HepG2 (cell line): Measurements from ENCODE around the gene MAIP1. TPM values are rescaled to one million over a fixed set of nuclear protein-coding genes. Genes with fewer than 3 reads are reported as not detected.
A peak's percentile ranks its signal among the peaks of the same experiment; 100 is the strongest.

ENCODE experiments used
- ATAC-seq: fragments of 200-7000 bp; cut with Tn5 transposase; 3 replicates; pipeline ENCODE4 v1.9.1; 2020; ENCODE audit warnings: mild to moderate bottlenecking, moderate library complexity
- BruUV-seq: library from RNA; stranded (reverse); fragments of 400-500 nt; replicated peaks from 2 replicates; lab custom pipeline; 2021; lab: Mats Ljungman, UMichigan
- CTCF ChIA-PET: fragments of 300-600 bp; formaldehyde crosslinking; extraction: SDS; loops from one replicate; lab custom pipeline; 2021; ENCODE audit warnings: low total read pairs, inconsistent platforms, low intra/inter-chr PET ratio; lab: Yijun Ruan, JAX
- POLR2A ChIA-PET: fragments of 350-600 bp; sonication (Branson Sonifier 250); formaldehyde crosslinking; loops from one replicate; lab custom pipeline; 2020; ENCODE audit warnings: antibody characterized with exemption, inconsistent platforms; lab: Yijun Ruan, JAX
- DNase-seq: peaks from one replicate; pipeline ENCODE4 v3.0.0-alpha.2; 2015; ENCODE audit warnings: low spot score
- FAIRE-seq: peaks from 3 replicates; lab custom pipeline; 2011; peaks lifted over from hg19 to GRCh38; lab: Jason Lieb, UNC
- H2AFZ ChIP-seq: one replicate; pipeline ENCODE4 v1.6.1; 2011; ENCODE audit warnings: low read length, inconsistent platforms
- H3K27ac ChIP-seq: fragments of 300-600 bp; 3 replicates; pipeline ENCODE4 v1.8.0; 2011; ENCODE audit warnings: mixed run types, mild to moderate bottlenecking, mixed read lengths, low read length, inconsistent platforms; ENCODE audit not compliant: insufficient read depth; ENCODE audit errors: extremely low read length
- H3K27me3 ChIP-seq, 2 experiments: fragments of 200-600 bp in 1 of 2; 2 replicates in 1 of 2; 3 replicates in 1 of 2; pipeline versions ENCODE4 v1.6.0 to v1.8.0; 2011; ENCODE audit warnings: low read length in 2 of 2, mild to moderate bottlenecking in 2 of 2, moderate library complexity in 2 of 2, inconsistent platforms in 1 of 2; ENCODE audit not compliant: insufficient read depth in 2 of 2, control insufficient read depth in 1 of 2
- H3K36me3 ChIP-seq, 2 experiments: fragments of 200-600 bp in 1 of 2; replicated peaks in 1 of 2; 2 replicates in 1 of 2; 3 replicates in 1 of 2; pipeline versions ENCODE4 v1.5.1 to v1.8.0; 2011; ENCODE audit warnings: low read length in 2 of 2, inconsistent platforms in 1 of 2; ENCODE audit not compliant: insufficient read depth in 2 of 2, control insufficient read depth in 1 of 2
- H3K4me1 ChIP-seq: 2 replicates; pipeline ENCODE4 v1.5.1; 2012; ENCODE audit warnings: low read length, inconsistent platforms; ENCODE audit not compliant: insufficient read depth
- H3K4me2 ChIP-seq: 2 replicates; pipeline ENCODE4 v1.6.0; 2011; ENCODE audit warnings: low read depth, low read length, inconsistent platforms
- H3K4me3 ChIP-seq, 3 experiments: fragments of 200-600 bp in 1 of 3; sonication (generic), shearing (Covaris generic) in 1 of 3; replicated peaks in 1 of 3; 2 replicates each; pipeline ENCODE4 v1.5.1; 2011 to 2016; ENCODE audit warnings: low read length in 3 of 3, inconsistent platforms in 2 of 3, low read depth in 2 of 3, mild to moderate bottlenecking in 2 of 3, control low read depth in 1 of 3, mixed read lengths in 1 of 3; ENCODE audit not compliant: insufficient read depth in 1 of 3
- H3K79me2 ChIP-seq: one replicate; pipeline ENCODE4 v1.6.1; 2011; ENCODE audit warnings: low read length, inconsistent platforms; ENCODE audit not compliant: insufficient read depth
- H3K9ac ChIP-seq: 2 replicates; pipeline ENCODE4 v1.6.0; 2011; ENCODE audit warnings: mild to moderate bottlenecking, low read depth, low read length, inconsistent platforms; ENCODE audit not compliant: insufficient read depth
- H3K9me3 ChIP-seq: 2 replicates; pipeline ENCODE4 v1.5.1; 2012; ENCODE audit warnings: mild to moderate bottlenecking, low read length
- H4K20me1 ChIP-seq: 2 replicates; pipeline ENCODE4 v1.6.0; 2011; ENCODE audit warnings: inconsistent platforms, mild to moderate bottlenecking, low read length, moderate library complexity; ENCODE audit not compliant: insufficient read depth
- CBX1 ChIP-seq: IDR thresholded peaks from one replicate; pipeline ENCODE4 v1.6.1; 2016; ENCODE audit warnings: antibody characterized with exemption, low read depth
- CEBPB ChIP-seq: IDR thresholded peaks from 2 replicates; pipeline ENCODE4 v1.6.1; 2011; ENCODE audit warnings: low read depth, low read length, improper control_type of control experiment, borderline replicate concordance
- CHD4 ChIP-seq: fragments of 200-600 bp; sonication (generic); IDR thresholded peaks from 2 replicates; pipeline ENCODE4 v1.7.0; 2017; ENCODE audit warnings: mild to moderate bottlenecking, low read length, borderline replicate concordance
- DMAP1 ChIP-seq: IDR thresholded peaks from 2 replicates; pipeline ENCODE4 v1.6.1; 2016
- NFE2L2 ChIP-seq: fragments of 150-350 bp; IDR thresholded peaks from 2 replicates; pipeline ENCODE4 v1.6.1; 2014; ENCODE audit warnings: low read length
- U2AF1 ChIP-seq: fragments of 200-400 bp; formaldehyde crosslinking; optimal IDR thresholded peaks from 2 replicates; pipeline ENCODE3; 2017; ENCODE audit warnings: mild to moderate bottlenecking, low read depth, low read length
- ZNF333 ChIP-seq: sonication (generic); formaldehyde crosslinking; IDR thresholded peaks from 2 replicates; pipeline ENCODE4 v1.4.0; 2020; ENCODE audit warnings: mild to moderate bottlenecking, missing genetic modification reagents, borderline replicate concordance
- ZNF552 ChIP-seq: sonication (generic); formaldehyde crosslinking; IDR thresholded peaks from 2 replicates; pipeline ENCODE4 v1.9.0; 2022; ENCODE audit warnings: missing genetic modification reagents, mild to moderate bottlenecking, borderline replicate concordance
- WGBS: methylation state at CpG from one replicate; pipeline ENCODE4 v1.1.6; 2017; ENCODE audit warnings: low lambda C conversion rate; 5-methylcytosine and 5-hydroxymethylcytosine counted together
- in situ Hi-C: cut with HindIII; loops from 2 replicates; pipeline ENCODE4 v1.10.0; 2017; ENCODE audit warnings: low pct_unique_long_range_greater_than_20kb; ENCODE audit not compliant: extremely low pct_ligation_motif_present
- intact Hi-C: fragments of 100-400 bp; cut with micrococcal nuclease; formaldehyde crosslinking; loops from one replicate; pipeline ENCODE4 v1.10.0; 2022; ENCODE audit not compliant: unreplicated experiment
- polyA plus RNA-seq, 8 experiments: library from polyadenylated mRNA; depleted of rRNA in 3 of 8; stranded (reverse) in 7 of 8; unstranded in 1 of 8; fragments of >200 nt; fragmentation: Illumina TruSeq in 4 of 8; extraction: Trizol in 4 of 8; gene quantifications; 2 replicates each; pipeline versions ENCODE4 v1.2.1 to v1.2.3, GENCODE V29; 2011 to 2016; ENCODE audit warnings: low read depth in 4 of 8, missing spikeins in 1 of 8, mixed read lengths in 1 of 8; ENCODE audit not compliant: insufficient read depth in 1 of 8
- total RNA-seq, 5 experiments: library from RNA; depleted of rRNA; stranded (reverse); fragments of >200 nt; fragmentation: Illumina TruSeq; extraction: Trizol; gene quantifications; 2 replicates each; pipeline ENCODE4 v1.2.3, GENCODE V29; 2016; ENCODE audit warnings: low read depth in 1 of 5
- TF ChIP-seq, protein P1 (sequence below): IDR thresholded peaks from 2 replicates; pipeline ENCODE4 v1.6.1; 2016; ENCODE audit warnings: low read depth, borderline replicate concordance
- TF ChIP-seq, protein P2 (sequence below): sonication (generic); formaldehyde crosslinking; IDR thresholded peaks from 2 replicates; pipeline ENCODE4 v1.4.0; 2020; ENCODE audit warnings: mild to moderate bottlenecking, missing genetic modification reagents
- TF ChIP-seq, protein P3 (sequence below): IDR thresholded peaks from 2 replicates; pipeline ENCODE4 v1.6.1; 2016; ENCODE audit warnings: low read depth, missing genetic modification reagents, missing compliant biosample characterization

The MAIP1 gene
- total and polyA plus RNA-seq, 2 of the 13 experiments (the other 11 are each of a cell fraction or from before 2014, with no cell fraction given) = 22.3 to 72.9 TPM

DNA sequence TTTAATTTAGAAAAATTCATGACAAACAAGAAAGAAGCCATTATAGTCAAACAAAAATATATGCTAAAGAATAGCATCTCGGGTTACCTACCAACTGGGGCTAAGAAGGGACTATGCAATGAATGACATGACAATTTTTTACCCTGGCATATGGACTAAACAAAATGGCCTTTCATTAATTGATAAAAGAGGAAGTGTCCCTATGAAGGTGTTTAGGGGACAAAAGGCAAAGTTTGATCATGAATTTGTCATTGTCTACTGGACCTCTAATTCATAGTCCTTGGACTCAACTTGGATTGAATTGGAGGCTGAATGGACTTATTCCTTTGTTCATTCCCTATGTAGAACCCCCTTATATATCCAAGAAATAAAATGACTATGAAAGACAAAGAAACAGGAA, 12.7 kb downstream of the MAIP1 start:
- Histone ChIP-seq H3K9ac (no peak overlapping the region), H3K79me2 (no peaks in the 10 kb centered on the region), H3K27ac (no peak overlapping the region), H3K4me3 (no peak overlapping the region), H3K4me2 (no peak overlapping the region), H3K9me3 (no peaks in the 10 kb centered on the region), H4K20me1 (0 out of 2 replicates have a peak, but pooled peaks cover 2% of the 10 kb centered on the region), H3K36me3 (peaks cover 4 to 21% of the 10 kb centered on the region in 2 experiments; a peak in 4 of 5 replicates), H2AFZ (no peak overlapping the region), H3K27me3 (no peaks in the 10 kb centered on the region), H3K4me1 (peaks cover 7% of the 10 kb centered on the region; the same call in 1 of the 2 replicates)
- in situ Hi-C loops = loop anchor here (25.0 kb wide), 1 partner anchor 844 kb away; the partner anchor contains the start of gene BZW1
- CTCF ChIA-PET = no interaction called here
- no peak for DNase-seq
- no peak for FAIRE-seq
- 94% methylated on average over 1 of the region's 1 CpG for WGBS
- no peak for ATAC-seq
- intact Hi-C loops = no loop called here
- POLR2A ChIA-PET = no interaction called here
- BruUV-seq = no TSS peak
- no peak for TF ChIP-seq ZNF552
- peak; percentile 40; the same call in 1 of the 2 replicates for TF ChIP-seq NFE2L2

DNA sequence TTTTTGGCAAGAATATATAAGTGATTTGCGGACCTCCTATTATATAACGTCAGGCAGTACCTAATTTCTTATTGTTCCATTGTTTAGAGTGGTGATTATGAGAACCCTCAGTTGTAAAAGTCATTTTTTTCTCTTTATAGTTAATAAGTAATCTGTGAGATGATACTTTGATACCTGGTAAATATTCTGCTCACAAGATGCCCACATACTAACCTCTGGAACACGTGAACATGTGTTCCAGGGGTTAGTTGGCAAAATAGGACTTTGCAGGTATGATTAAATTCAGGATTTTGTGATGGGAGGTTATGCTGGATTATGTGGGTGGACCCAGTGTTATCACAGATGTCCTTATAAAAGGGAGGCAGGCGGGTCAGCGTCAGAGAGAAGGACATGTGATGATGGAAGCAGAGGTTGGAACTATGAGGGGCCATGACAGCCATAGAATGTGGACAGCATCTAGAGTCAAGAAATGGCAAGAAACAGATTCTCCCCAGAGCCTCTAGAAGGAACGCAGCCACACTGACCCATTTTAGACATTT, 16.8 kb downstream of the MAIP1 start:
- Histone ChIP-seq H2AFZ (no peak overlapping the region), H3K9me3 (no peaks in the 10 kb centered on the region), H3K27ac (no peak overlapping the region), H3K9ac (no peak overlapping the region), H3K36me3 (no peaks in the 10 kb centered on the region), H3K4me2 (no peak overlapping the region), H3K79me2 (no peaks in the 10 kb centered on the region), H3K27me3 (no peaks in the 10 kb centered on the region), H4K20me1 (no peaks in the 10 kb centered on the region), H3K4me1 (peaks cover 10% of the 10 kb centered on the region), H3K4me3 (no peak overlapping the region)
- no peak for FAIRE-seq
- DNase-seq = no peak
- ATAC-seq = no peak
- BruUV-seq = no TSS peak
- intact Hi-C loops (loop anchor here (2.0 to 10.0 kb wide), 3 partner anchors 539 to 763 kb away; partner anchors contain the start of gene KCTD18), in situ Hi-C loops (loop anchor here (10.0 to 25.0 kb wide), 3 partner anchors 513 to 840 kb away; partner anchors contain the start of gene BZW1)
- CTCF ChIA-PET = no interaction called here
- 89% methylated on average over 6 of the region's 6 CpGs for WGBS
- POLR2A ChIA-PET = no interaction called here
- TF ChIP-seq CHD4 (no peak), DMAP1 (no peak), U2AF1 (no peak), CBX1 (no peak), CEBPB (no peak), ZNF333 (no peak)
- TF ChIP-seq, protein P1, sequence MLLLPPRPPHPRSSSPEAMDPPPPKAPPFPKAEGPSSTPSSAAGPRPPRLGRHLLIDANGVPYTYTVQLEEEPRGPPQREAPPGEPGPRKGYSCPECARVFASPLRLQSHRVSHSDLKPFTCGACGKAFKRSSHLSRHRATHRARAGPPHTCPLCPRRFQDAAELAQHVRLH = no peak
- TF ChIP-seq, protein P2, sequence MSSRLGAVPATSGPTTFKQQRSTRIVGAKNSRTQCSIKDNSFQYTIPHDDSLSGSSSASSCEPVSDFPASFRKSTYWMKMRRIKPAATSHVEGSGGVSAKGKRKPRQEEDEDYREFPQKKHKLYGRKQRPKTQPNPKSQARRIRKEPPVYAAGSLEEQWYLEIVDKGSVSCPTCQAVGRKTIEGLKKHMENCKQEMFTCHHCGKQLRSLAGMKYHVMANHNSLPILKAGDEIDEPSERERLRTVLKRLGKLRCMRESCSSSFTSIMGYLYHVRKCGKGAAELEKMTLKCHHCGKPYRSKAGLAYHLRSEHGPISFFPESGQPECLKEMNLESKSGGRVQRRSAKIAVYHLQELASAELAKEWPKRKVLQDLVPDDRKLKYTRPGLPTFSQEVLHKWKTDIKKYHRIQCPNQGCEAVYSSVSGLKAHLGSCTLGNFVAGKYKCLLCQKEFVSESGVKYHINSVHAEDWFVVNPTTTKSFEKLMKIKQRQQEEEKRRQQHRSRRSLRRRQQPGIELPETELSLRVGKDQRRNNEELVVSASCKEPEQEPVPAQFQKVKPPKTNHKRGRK = no peak
- TF ChIP-seq, protein P3, sequence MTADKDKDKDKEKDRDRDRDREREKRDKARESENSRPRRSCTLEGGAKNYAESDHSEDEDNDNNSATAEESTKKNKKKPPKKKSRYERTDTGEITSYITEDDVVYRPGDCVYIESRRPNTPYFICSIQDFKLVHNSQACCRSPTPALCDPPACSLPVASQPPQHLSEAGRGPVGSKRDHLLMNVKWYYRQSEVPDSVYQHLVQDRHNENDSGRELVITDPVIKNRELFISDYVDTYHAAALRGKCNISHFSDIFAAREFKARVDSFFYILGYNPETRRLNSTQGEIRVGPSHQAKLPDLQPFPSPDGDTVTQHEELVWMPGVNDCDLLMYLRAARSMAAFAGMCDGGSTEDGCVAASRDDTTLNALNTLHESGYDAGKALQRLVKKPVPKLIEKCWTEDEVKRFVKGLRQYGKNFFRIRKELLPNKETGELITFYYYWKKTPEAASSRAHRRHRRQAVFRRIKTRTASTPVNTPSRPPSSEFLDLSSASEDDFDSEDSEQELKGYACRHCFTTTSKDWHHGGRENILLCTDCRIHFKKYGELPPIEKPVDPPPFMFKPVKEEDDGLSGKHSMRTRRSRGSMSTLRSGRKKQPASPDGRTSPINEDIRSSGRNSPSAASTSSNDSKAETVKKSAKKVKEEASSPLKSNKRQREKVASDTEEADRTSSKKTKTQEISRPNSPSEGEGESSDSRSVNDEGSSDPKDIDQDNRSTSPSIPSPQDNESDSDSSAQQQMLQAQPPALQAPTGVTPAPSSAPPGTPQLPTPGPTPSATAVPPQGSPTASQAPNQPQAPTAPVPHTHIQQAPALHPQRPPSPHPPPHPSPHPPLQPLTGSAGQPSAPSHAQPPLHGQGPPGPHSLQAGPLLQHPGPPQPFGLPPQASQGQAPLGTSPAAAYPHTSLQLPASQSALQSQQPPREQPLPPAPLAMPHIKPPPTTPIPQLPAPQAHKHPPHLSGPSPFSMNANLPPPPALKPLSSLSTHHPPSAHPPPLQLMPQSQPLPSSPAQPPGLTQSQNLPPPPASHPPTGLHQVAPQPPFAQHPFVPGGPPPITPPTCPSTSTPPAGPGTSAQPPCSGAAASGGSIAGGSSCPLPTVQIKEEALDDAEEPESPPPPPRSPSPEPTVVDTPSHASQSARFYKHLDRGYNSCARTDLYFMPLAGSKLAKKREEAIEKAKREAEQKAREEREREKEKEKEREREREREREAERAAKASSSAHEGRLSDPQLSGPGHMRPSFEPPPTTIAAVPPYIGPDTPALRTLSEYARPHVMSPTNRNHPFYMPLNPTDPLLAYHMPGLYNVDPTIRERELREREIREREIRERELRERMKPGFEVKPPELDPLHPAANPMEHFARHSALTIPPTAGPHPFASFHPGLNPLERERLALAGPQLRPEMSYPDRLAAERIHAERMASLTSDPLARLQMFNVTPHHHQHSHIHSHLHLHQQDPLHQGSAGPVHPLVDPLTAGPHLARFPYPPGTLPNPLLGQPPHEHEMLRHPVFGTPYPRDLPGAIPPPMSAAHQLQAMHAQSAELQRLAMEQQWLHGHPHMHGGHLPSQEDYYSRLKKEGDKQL (CRISPR knock-in tag) = no peak
